Gastrocnemius medialis (tissue), 4 donors: ENCODE results near the gene KCNJ1.

ENCODE experiments used
- POLR2A ChIP-seq, 2 donors: fragments of 450-650 bp; IDR thresholded peaks; one replicate each; pipeline ENCODE4 v1.6.1; 2017; ENCODE audit warnings: antibody characterized with exemption in 2 of 2, mild to moderate bottlenecking in 2 of 2, moderate library complexity in 2 of 2
- TF ChIP-seq, protein P1 (sequence below), 5 experiments: fragments of 450-650 bp in 3 of 5; fragments of 200-600 bp in 2 of 5; sonication (generic) in 2 of 5; IDR thresholded peaks in 4 of 5; conservative IDR thresholded peaks in 1 of 5; 1 replicate in 4 of 5; 2 replicates in 1 of 5; pipeline ENCODE4 v1.5.1; 2016 to 2019; ENCODE audit warnings: antibody characterized with exemption in 5 of 5, mild to moderate bottlenecking in 3 of 5, moderate library complexity in 3 of 5

DNA sequence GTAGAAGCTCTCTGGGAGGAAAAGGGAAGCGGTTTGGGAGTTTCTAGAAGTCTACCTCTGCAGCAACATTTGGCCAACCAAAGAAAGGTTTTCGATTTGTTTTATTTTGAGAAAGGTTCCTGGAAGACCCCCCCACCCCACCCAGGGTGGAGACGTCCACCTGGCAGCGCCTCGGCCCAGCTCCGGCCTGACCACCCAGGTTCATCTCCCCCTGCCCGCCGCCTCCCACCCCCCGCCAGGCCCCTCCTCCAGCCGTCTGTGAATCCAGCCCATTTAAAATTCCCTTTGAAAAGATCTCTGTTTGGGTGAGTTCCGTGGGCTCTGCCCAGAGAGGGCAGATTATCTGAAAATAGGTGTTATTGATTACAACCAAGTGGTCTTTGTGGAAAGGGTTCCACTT, 43.3 kb downstream of the KCNJ1 start:
- TF ChIP-seq, protein P1, sequence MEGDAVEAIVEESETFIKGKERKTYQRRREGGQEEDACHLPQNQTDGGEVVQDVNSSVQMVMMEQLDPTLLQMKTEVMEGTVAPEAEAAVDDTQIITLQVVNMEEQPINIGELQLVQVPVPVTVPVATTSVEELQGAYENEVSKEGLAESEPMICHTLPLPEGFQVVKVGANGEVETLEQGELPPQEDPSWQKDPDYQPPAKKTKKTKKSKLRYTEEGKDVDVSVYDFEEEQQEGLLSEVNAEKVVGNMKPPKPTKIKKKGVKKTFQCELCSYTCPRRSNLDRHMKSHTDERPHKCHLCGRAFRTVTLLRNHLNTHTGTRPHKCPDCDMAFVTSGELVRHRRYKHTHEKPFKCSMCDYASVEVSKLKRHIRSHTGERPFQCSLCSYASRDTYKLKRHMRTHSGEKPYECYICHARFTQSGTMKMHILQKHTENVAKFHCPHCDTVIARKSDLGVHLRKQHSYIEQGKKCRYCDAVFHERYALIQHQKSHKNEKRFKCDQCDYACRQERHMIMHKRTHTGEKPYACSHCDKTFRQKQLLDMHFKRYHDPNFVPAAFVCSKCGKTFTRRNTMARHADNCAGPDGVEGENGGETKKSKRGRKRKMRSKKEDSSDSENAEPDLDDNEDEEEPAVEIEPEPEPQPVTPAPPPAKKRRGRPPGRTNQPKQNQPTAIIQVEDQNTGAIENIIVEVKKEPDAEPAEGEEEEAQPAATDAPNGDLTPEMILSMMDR (IDR thresholded peaks at IDR 0.05 in 4 of 5, conservative IDR thresholded peaks at IDR 0.05 in 1 of 5) = no peak
- no peak for TF ChIP-seq POLR2A (IDR thresholded peaks at IDR 0.05)
